Spleen (tissue), 7 donors: ENCODE data around the gene DISP2.

ENCODE experiments used
- POLR2A ChIP-seq, 3 donors: fragments of 450-650 bp; IDR thresholded peaks; one replicate each; pipeline ENCODE4 v1.5.1; 2017; ENCODE audit warnings: antibody characterized with exemption in 3 of 3, mild to moderate bottlenecking in 1 of 3
- TF ChIP-seq, protein P1 (sequence below), 11 experiments: fragments of 200-600 bp in 7 of 11; fragments of 450-650 bp in 4 of 11; sonication (generic) in 4 of 11; IDR thresholded peaks in 8 of 11; conservative IDR thresholded peaks in 3 of 11; 1 replicate in 7 of 11; 2 replicates in 4 of 11; pipeline versions ENCODE4 v1.4.0 to v1.8.0; 2016 to 2021; ENCODE audit warnings: antibody characterized with exemption in 11 of 11, inconsistent platforms in 4 of 11, mild to moderate bottlenecking in 1 of 11
- donor health status: DM: no; HTN: no; CAD: no; lungs with moderate emphysema.
- donor health status: DM: no; HTN: no; CAD: no.
- donor health status: DM: no; HTN: no; CAD: no.

DNA sequence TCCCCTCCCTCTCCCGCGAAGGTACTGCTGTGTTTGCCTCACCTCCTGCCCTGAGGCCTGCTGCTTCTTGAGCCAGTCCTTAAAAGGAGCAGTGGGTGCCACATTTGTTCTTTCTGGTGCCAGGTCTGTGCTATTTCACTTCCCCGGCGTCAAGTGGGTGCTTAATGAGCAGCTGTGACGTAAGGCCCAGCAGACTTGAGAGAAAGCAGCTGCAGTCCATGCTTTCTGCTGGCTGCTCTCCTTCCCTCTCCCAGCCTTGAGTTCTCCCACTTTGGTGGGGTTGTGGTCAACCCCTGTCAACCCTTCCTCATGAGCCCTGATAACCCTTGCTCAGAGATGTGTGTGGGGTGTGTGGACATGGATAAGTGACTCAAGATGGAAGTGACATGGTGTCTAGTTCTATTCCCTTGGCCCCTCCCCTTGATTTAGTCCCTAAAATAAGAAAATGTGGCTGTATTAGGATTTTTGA lies 27.6 kb upstream of the DISP2 start:
- TF ChIP-seq, protein P1, sequence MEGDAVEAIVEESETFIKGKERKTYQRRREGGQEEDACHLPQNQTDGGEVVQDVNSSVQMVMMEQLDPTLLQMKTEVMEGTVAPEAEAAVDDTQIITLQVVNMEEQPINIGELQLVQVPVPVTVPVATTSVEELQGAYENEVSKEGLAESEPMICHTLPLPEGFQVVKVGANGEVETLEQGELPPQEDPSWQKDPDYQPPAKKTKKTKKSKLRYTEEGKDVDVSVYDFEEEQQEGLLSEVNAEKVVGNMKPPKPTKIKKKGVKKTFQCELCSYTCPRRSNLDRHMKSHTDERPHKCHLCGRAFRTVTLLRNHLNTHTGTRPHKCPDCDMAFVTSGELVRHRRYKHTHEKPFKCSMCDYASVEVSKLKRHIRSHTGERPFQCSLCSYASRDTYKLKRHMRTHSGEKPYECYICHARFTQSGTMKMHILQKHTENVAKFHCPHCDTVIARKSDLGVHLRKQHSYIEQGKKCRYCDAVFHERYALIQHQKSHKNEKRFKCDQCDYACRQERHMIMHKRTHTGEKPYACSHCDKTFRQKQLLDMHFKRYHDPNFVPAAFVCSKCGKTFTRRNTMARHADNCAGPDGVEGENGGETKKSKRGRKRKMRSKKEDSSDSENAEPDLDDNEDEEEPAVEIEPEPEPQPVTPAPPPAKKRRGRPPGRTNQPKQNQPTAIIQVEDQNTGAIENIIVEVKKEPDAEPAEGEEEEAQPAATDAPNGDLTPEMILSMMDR (IDR thresholded peaks at IDR 0.05 in 8 of 11, conservative IDR thresholded peaks at IDR 0.05 in 3 of 11): no peak
- no peak for TF ChIP-seq POLR2A (IDR thresholded peaks at IDR 0.05)
